PC-3 (cell line): Measurements from ENCODE around the gene RAET1L. TPM values are rescaled to one million over a fixed set of nuclear protein-coding genes. Genes with fewer than 3 reads are reported as not detected.

Experiments used
- ATAC-seq: fragments of 200-7000 bp; cut with Tn5 transposase; 2 replicates; pipeline ENCODE4 v1.9.1; 2020; ENCODE audit warnings: mild to moderate bottlenecking, moderate library complexity
- BruUV-seq: library from RNA; stranded (reverse); fragments of 400-500 nt; replicated peaks from 2 replicates; lab custom pipeline; 2021; lab: Mats Ljungman, UMichigan
- CTCF ChIA-PET: fragments of 300-600 bp; sonication (Branson Sonifier 250); formaldehyde crosslinking; loops from one replicate; lab custom pipeline; 2022; ENCODE audit warnings: antibody characterized with exemption; lab: Charles Lee
- POLR2A ChIA-PET: fragments of 300-600 bp; sonication (Branson Sonifier 250); formaldehyde crosslinking; loops from one replicate; lab custom pipeline; 2022; ENCODE audit warnings: antibody characterized with exemption; ENCODE audit not compliant: unreplicated experiment; lab: Charles Lee
- DNase-seq: peaks from one replicate; pipeline ENCODE4 v3.0.0-alpha.2; 2015
- H2AFZ ChIP-seq: fragments of 300-600 bp; sonication (generic); 2 replicates; pipeline ENCODE4 v1.6.0; 2016; ENCODE audit warnings: antibody characterized with exemption, low read length
- H3F3A ChIP-seq: fragments of 300-600 bp; sonication (generic); one replicate; pipeline ENCODE4 v1.6.0; 2017; ENCODE audit warnings: antibody characterized with exemption, low read length, control low read depth, mild to moderate bottlenecking; ENCODE audit not compliant: unreplicated experiment
- H3K27ac ChIP-seq: fragments of 300-600 bp; sonication (generic); 2 replicates; pipeline ENCODE4 v1.5.1; 2016; ENCODE audit warnings: mild to moderate bottlenecking, low read length
- H3K27me3 ChIP-seq: fragments of 300-600 bp; sonication (generic); 2 replicates; pipeline ENCODE4 v1.6.1; 2016; ENCODE audit warnings: low read length, mixed read lengths
- H3K36me3 ChIP-seq: fragments of 300-600 bp; sonication (generic); 2 replicates; pipeline ENCODE4 v1.6.1; 2016; ENCODE audit warnings: low read depth, mixed run types, low read length, mixed read lengths
- H3K4me1 ChIP-seq: fragments of 300-600 bp; sonication (generic); 2 replicates; pipeline ENCODE4 v1.5.1; 2016; ENCODE audit warnings: low read length; ENCODE audit not compliant: insufficient read depth
- H3K4me2 ChIP-seq: fragments of 300-600 bp; sonication (generic); 2 replicates; pipeline ENCODE4 v1.6.0; 2016; ENCODE audit warnings: low read length
- H3K4me3 ChIP-seq: fragments of 300-600 bp; sonication (generic); 2 replicates; pipeline ENCODE4 v1.5.1; 2016; ENCODE audit warnings: mild to moderate bottlenecking, low read length, mixed read lengths
- H3K79me2 ChIP-seq: fragments of 300-600 bp; sonication (generic); 2 replicates; pipeline ENCODE4 v1.6.1; 2017; ENCODE audit warnings: low read length, mixed read lengths
- H3K9ac ChIP-seq: fragments of 300-600 bp; sonication (generic); 2 replicates; pipeline ENCODE4 v1.6.0; 2016; ENCODE audit warnings: mild to moderate bottlenecking, low read length
- H3K9me2 ChIP-seq: fragments of 300-600 bp; sonication (generic); replicated peaks from 2 replicates; pipeline ENCODE4 v1.6.1; 2016; ENCODE audit warnings: mixed run types, low read length, mixed read lengths
- H3K9me3 ChIP-seq: fragments of 300-600 bp; sonication (generic); 2 replicates; pipeline ENCODE4 v1.6.1; 2016; ENCODE audit warnings: low read length, mixed read lengths
- H4K20me1 ChIP-seq: fragments of 300-600 bp; sonication (generic); 2 replicates; pipeline ENCODE4 v1.6.1; 2016; ENCODE audit warnings: low read length, mixed read lengths
- CTCF ChIP-seq: fragments of 300-600 bp; sonication (generic); conservative IDR thresholded peaks from 2 replicates; pipeline ENCODE4 v1.5.1; 2017; ENCODE audit warnings: antibody characterized with exemption, low read depth, mild to moderate bottlenecking, low read length
- EZH2 ChIP-seq: fragments of 300-600 bp; sonication (generic); IDR thresholded peaks from one replicate; pipeline ENCODE4 v1.6.1; 2017; ENCODE audit warnings: antibody characterized with exemption, mild to moderate bottlenecking, low read length; ENCODE audit not compliant: unreplicated experiment
- EZH2phosphoT487 ChIP-seq: fragments of 300-600 bp; sonication (generic); IDR thresholded peaks from 2 replicates; pipeline ENCODE4 v1.6.1; 2018; ENCODE audit warnings: mild to moderate bottlenecking, antibody characterized with exemption, low read length, borderline replicate concordance
- intact Hi-C: fragments of 100-400 bp; cut with micrococcal nuclease; formaldehyde crosslinking; loops from 2 replicates; pipeline ENCODE4 v1.9.0; 2023
- total RNA-seq: library from RNA; depleted of rRNA; stranded (reverse); fragments of >200 nt; gene quantifications from 2 replicates; pipeline ENCODE4 v1.2.3, GENCODE V29; 2014

RAET1L gene
- total RNA-seq, 1 experiment from 2014 or later, result 3.6 TPM

DNA sequence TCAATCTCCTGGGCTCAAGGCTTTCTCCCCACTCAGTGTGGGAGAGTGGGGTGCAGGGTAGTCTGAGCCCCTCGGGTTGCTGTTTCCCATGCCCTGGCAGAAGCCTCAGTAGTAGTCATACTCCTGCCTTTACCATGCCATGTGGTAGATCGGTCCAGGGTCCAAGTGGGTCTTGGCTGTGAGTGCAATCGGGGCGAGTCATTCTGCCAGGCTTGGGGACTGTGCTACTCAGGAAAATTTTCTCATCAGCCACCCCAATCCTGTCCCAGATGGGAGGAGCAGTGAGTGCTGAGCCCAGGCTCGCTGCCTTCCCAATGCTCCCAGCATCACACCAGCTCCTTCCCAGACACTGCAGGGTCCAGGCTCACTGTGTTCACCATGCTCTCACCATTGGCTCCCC lies 10.7 kb upstream of the RAET1L start:
- TF ChIP-seq CTCF, result no peak
- Histone ChIP-seq H3K9ac (no peak overlapping the region), H3K4me2 (no peak overlapping the region), H3K9me2 (no peaks in the 10 kb centered on the region), H4K20me1 (no peaks in the 10 kb centered on the region), H2AFZ (no peak overlapping the region), H3K36me3 (no peaks in the 10 kb centered on the region), H3F3A (no peaks in the 10 kb centered on the region), H3K27ac (no peak overlapping the region), H3K27me3 (peaks cover 20% of the 10 kb centered on the region), H3K4me1 (no peaks in the 10 kb centered on the region), H3K79me2 (no peaks in the 10 kb centered on the region), H3K9me3 (no peaks in the 10 kb centered on the region), H3K4me3 (no peak overlapping the region)
- ChIA-PET CTCF (no interaction called here), POLR2A (no interaction called here)
- ATAC-seq, result no peak
- intact Hi-C loops, result no loop called here
- no peak for DNase-seq
- BruUV-seq, result no TSS peak

- no peaks in the 10 kb centered on the region for H3F3A ChIP-seq
- no peak for ATAC-seq
- DNase-seq, result no peak
Observed at GRCh38 chr6:150033207-150033771, 8.0 kb upstream of the RAET1L start.

DNA sequence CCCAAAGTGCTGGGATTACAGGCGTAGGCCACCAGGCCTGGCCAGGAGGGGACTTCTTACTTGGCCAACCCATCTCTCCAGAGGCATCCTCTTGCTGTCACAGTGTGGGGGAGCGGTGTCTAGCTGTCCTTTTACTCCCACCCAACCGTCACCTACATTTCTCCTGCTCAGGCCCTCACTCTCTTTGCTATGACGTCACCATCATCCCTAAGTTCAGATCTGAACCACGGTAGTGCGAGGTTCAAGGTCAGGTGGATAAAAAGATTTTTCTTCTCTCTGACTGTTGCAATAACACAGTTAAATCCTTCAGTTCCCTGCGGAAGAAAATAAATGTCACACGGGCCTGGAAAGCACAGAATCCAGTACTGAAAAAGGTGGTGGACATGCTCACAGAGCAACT lies 7.3 kb upstream of the RAET1L start:
- H3K36me3 ChIP-seq, result no peaks in the 10 kb centered on the region
- no peak overlapping the region for H2AFZ ChIP-seq
- ChIA-PET POLR2A (no interaction called here), CTCF (no interaction called here)
- H3K27me3 ChIP-seq, result peaks cover 11% of the 10 kb centered on the region
- no peaks in the 10 kb centered on the region for H3K4me1 ChIP-seq
- no peak for TF ChIP-seq EZH2
- TF ChIP-seq CTCF, result no peak
- intact Hi-C loops, result no loop called here
- no peaks in the 10 kb centered on the region for H3K9me3 ChIP-seq
- no peak overlapping the region for H3K4me3 ChIP-seq
- H3K9me2 ChIP-seq, result no peaks in the 10 kb centered on the region
- no peaks in the 10 kb centered on the region for H3F3A ChIP-seq
- H3K4me2 ChIP-seq, result no peak overlapping the region
- H3K27ac ChIP-seq, result no peak overlapping the region
- ATAC-seq, result no peak
- no peak overlapping the region for H3K9ac ChIP-seq
- H3K79me2 ChIP-seq, result no peaks in the 10 kb centered on the region
- no TSS peak for BruUV-seq
- no peak for DNase-seq
- no peaks in the 10 kb centered on the region for H4K20me1 ChIP-seq

More at GRCh38 chr6:150033207-150033771, 8.0 kb upstream of the RAET1L start:
- Histone ChIP-seq H3K9me3 (no peaks in the 10 kb centered on the region), H3K9me2 (no peaks in the 10 kb centered on the region), H3K9ac (no peak overlapping the region), H3K4me3 (no peak overlapping the region), H3K27me3 (peaks cover 17% of the 10 kb centered on the region), H4K20me1 (no peaks in the 10 kb centered on the region), H3K79me2 (no peaks in the 10 kb centered on the region), H3K4me2 (no peak overlapping the region), H3K4me1 (no peaks in the 10 kb centered on the region), H3K36me3 (no peaks in the 10 kb centered on the region), H2AFZ (no peak overlapping the region), H3K27ac (no peak overlapping the region)
- no TSS peak for BruUV-seq
- CTCF ChIA-PET, result no interaction called here
- intact Hi-C loops, result no loop called here
- POLR2A ChIA-PET, result no interaction called here
- no peak for TF ChIP-seq EZH2phosphoT487
- TF ChIP-seq EZH2, result no peak
- TF ChIP-seq CTCF, result no peak
